ENCODE measurements around the gene DENND6A.
A peak's percentile ranks its signal among the peaks of the same experiment; 100 is the strongest.
"Not testable (repeated sequence)": the region's sequence is repeated elsewhere in the genome, so short reads cannot be mapped to it uniquely, and the experiment has no call there.

DENND6A gene

GRCh38 chr3:57706462-57706861 lies 13.6 kb upstream of the DENND6A start:
- TF ChIP-seq KLF8 (tag by site-specific recombination; IDR thresholded peaks at IDR 0.05) (no peak), ATF2 (tag by site-specific recombination; IDR thresholded peaks at IDR 0.05; ENCODE audit: low read depth) (peak; percentile 42; the same call in 1 of the 2 replicates)
- Histone ChIP-seq H3K4me3 (ENCODE audit: low read depth, low read length) (no peak overlapping the region), H3K9me3 (ENCODE audit: control insufficient read depth, insufficient read depth, low read depth, low read length) (no peaks in the 10 kb centered on the region), H3K27ac (ENCODE audit: extremely low read depth, low read depth, low read length) (no peak overlapping the region), H3K4me1 (ENCODE audit: control insufficient read depth, insufficient read depth, low read length) (no peaks in the 10 kb centered on the region), H3K36me3 (ENCODE audit: control insufficient read depth in 2 of 2, insufficient read depth in 1 of 2, low read length in 2 of 2) (no peaks in the 10 kb centered on the region)
- CTCF ChIA-PET, result no interaction called here
- POLR2A ChIA-PET, result no interaction called here

- H3K4me3 ChIP-seq (ENCODE audit: low read depth, low read length); H3K36me3 ChIP-seq (ENCODE audit: control insufficient read depth in 2 of 2, insufficient read depth in 1 of 2, low read length in 2 of 2); POLR2A ChIA-PET; H3K9me3 ChIP-seq (ENCODE audit: control insufficient read depth, insufficient read depth, low read depth, low read length); H3K27ac ChIP-seq (ENCODE audit: extremely low read depth, low read depth, low read length); H3K4me1 ChIP-seq (ENCODE audit: control insufficient read depth, insufficient read depth, low read length); CTCF ChIA-PET: not testable (repeated sequence)
Observed at GRCh38 chr3:57705351-57705750, 12.5 kb upstream of the DENND6A start.

- no peak overlapping the region for H3K4me3 ChIP-seq (ENCODE audit: low read depth, low read length)
- H3K36me3 ChIP-seq (ENCODE audit: control insufficient read depth in 2 of 2, insufficient read depth in 1 of 2, low read length in 2 of 2), result no peaks in the 10 kb centered on the region
- ChIA-PET POLR2A (no interaction called here), CTCF (interaction anchor here (0.6 kb wide), 1 partner anchor 52 kb away, joined by 3 read pairs; no protein-coding TSS in a partner anchor)
- no peaks in the 10 kb centered on the region for H3K4me1 ChIP-seq (ENCODE audit: control insufficient read depth, insufficient read depth, low read length)
- no peak for TF ChIP-seq YY2 (tag by site-specific recombination; IDR thresholded peaks at IDR 0.05)
- no peak for TF ChIP-seq BCL6B (tag by site-specific recombination; IDR thresholded peaks at IDR 0.05)
- no peak for TF ChIP-seq ZBTB7A (tag by site-specific recombination; IDR thresholded peaks at IDR 0.05; ENCODE audit: low read depth)
- no peak for TF ChIP-seq ZFP37 (tag by site-specific recombination; IDR thresholded peaks at IDR 0.05)
- no peak overlapping the region for H3K27ac ChIP-seq (ENCODE audit: extremely low read depth, low read depth, low read length)
- no peaks in the 10 kb centered on the region for H3K9me3 ChIP-seq (ENCODE audit: control insufficient read depth, insufficient read depth, low read depth, low read length)
Observed at GRCh38 chr3:57701781-57702180, 8.9 kb upstream of the DENND6A start.

GRCh38 chr3:57700737-57701136 lies 7.9 kb upstream of the DENND6A start:
- H3K36me3 ChIP-seq (ENCODE audit: control insufficient read depth in 2 of 2, insufficient read depth in 1 of 2, low read length in 2 of 2), result no peaks in the 10 kb centered on the region
- no peak overlapping the region for H3K4me3 ChIP-seq (ENCODE audit: low read depth, low read length)
- H3K4me1 ChIP-seq (ENCODE audit: control insufficient read depth, insufficient read depth, low read length), result no peaks in the 10 kb centered on the region
- no peak overlapping the region for H3K27ac ChIP-seq (ENCODE audit: extremely low read depth, low read depth, low read length)
- TF ChIP-seq ZNF239 (tag by site-specific recombination; IDR thresholded peaks at IDR 0.05), result no peak
- peak; percentile 98 for TF ChIP-seq ZNF610 (tag by site-specific recombination; IDR thresholded peaks at IDR 0.05; ENCODE audit: borderline replicate concordance)
- ChIA-PET CTCF (no interaction called here), POLR2A (no interaction called here)
- no peaks in the 10 kb centered on the region for H3K9me3 ChIP-seq (ENCODE audit: control insufficient read depth, insufficient read depth, low read depth, low read length)

GRCh38 chr3:57699591-57699990 lies 6.7 kb upstream of the DENND6A start:
- Histone ChIP-seq H3K36me3 (ENCODE audit: control insufficient read depth in 2 of 2, insufficient read depth in 1 of 2, low read length in 2 of 2) (no peaks in the 10 kb centered on the region), H3K27ac (ENCODE audit: extremely low read depth, low read depth, low read length) (no peak overlapping the region), H3K4me1 (ENCODE audit: control insufficient read depth, insufficient read depth, low read length) (no peaks in the 10 kb centered on the region), H3K9me3 (ENCODE audit: control insufficient read depth, insufficient read depth, low read depth, low read length) (no peaks in the 10 kb centered on the region), H3K4me3 (ENCODE audit: low read depth, low read length) (no peak overlapping the region)
- ChIA-PET POLR2A (no interaction called here), CTCF (no interaction called here)
- TF ChIP-seq WT1 (tag by site-specific recombination; IDR thresholded peaks at IDR 0.05) (no peak), ZNF398 (tag by site-specific recombination; IDR thresholded peaks at IDR 0.05) (no peak), BCL11A (tag by site-specific recombination; IDR thresholded peaks at IDR 0.05; ENCODE audit: low read depth) (no peak), EGR2 (tag by site-specific recombination; IDR thresholded peaks at IDR 0.05; ENCODE audit: low read depth) (no peak), ZNF24 (tag by site-specific recombination; IDR thresholded peaks at IDR 0.05) (no peak), MZF1 (tag by site-specific recombination; IDR thresholded peaks at IDR 0.05; ENCODE audit: borderline replicate concordance) (no peak), ZEB2 (tag by site-specific recombination; IDR thresholded peaks at IDR 0.05) (no peak), ZNF48 (tag by site-specific recombination; IDR thresholded peaks at IDR 0.05) (no peak), ZBTB8A (tag by site-specific recombination; IDR thresholded peaks at IDR 0.05) (no peak), ZNF76 (tag by site-specific recombination; IDR thresholded peaks at IDR 0.05; ENCODE audit: borderline replicate concordance, low read depth) (no peak), ZXDB (tag by site-specific recombination; IDR thresholded peaks at IDR 0.05) (no peak), ZNF175 (tag by site-specific recombination; IDR thresholded peaks at IDR 0.05) (no peak), ZNF596 (tag by site-specific recombination; IDR thresholded peaks at IDR 0.05) (no peak), ZNF121 (tag by site-specific recombination; IDR thresholded peaks at IDR 0.05) (no peak)
